WTC11 (cell line): ENCODE measurements around the gene MBP. TPM values are rescaled to one million over a fixed set of nuclear protein-coding genes. Genes with fewer than 3 reads are reported as not detected.

Experiments
- ATAC-seq: fragments of 200-7000 bp; cut with Tn5 transposase; 2 replicates; pipeline ENCODE4 v1.10.0; 2021; ENCODE audit warnings: mild to moderate bottlenecking, moderate library complexity
- CTCF ChIA-PET: fragments of 300-600 bp; sonication (Branson Sonifier 250); formaldehyde crosslinking; loops from one replicate; lab custom pipeline; 2021; ENCODE audit warnings: antibody characterized with exemption; lab: Charles Lee
- POLR2A ChIA-PET: fragments of 350-600 bp; sonication (Branson Sonifier 250); formaldehyde crosslinking; loops from one replicate; lab custom pipeline; 2021; ENCODE audit warnings: antibody characterized with exemption; lab: Charles Lee
- DNase-seq: peaks from one replicate; pipeline ENCODE4 v3.0.0; 2021; ENCODE audit warnings: low spot score
- H3K27ac Mint-ChIP-seq: 2 replicates; pipeline ENCODE4 v1.8.0; 2021; ENCODE audit warnings: mixed read lengths
- H3K27me3 Mint-ChIP-seq: 2 replicates; pipeline ENCODE4 v1.8.0; 2021; ENCODE audit warnings: low read depth, mild to moderate bottlenecking, moderate library complexity, mixed read lengths
- H3K36me3 Mint-ChIP-seq: 2 replicates; pipeline ENCODE4 v1.8.0; 2021; ENCODE audit warnings: mixed read lengths
- H3K4me1 Mint-ChIP-seq: 2 replicates; pipeline ENCODE4 v1.8.0; 2022; ENCODE audit warnings: mixed read lengths
- H3K4me3 Mint-ChIP-seq: 2 replicates; pipeline ENCODE4 v1.8.0; 2021; ENCODE audit warnings: mild to moderate bottlenecking, moderate library complexity, mixed read lengths
- H3K9me3 Mint-ChIP-seq: 2 replicates; pipeline ENCODE4 v1.8.0; 2021; ENCODE audit warnings: mixed read lengths
- CBFB ChIP-seq: sonication (generic); formaldehyde crosslinking; IDR thresholded peaks from 2 replicates; pipeline ENCODE4 v1.8.1; 2022; ENCODE audit warnings: mild to moderate bottlenecking, low read depth, missing genetic modification reagents
- CREM ChIP-seq: sonication (generic); formaldehyde crosslinking; IDR thresholded peaks from 2 replicates; pipeline ENCODE4 v1.8.1; 2022; ENCODE audit warnings: mild to moderate bottlenecking, missing genetic modification reagents, moderate library complexity
- ESRRA ChIP-seq: sonication (generic); formaldehyde crosslinking; IDR thresholded peaks from 2 replicates; pipeline ENCODE4 v1.8.1; 2022; ENCODE audit warnings: mild to moderate bottlenecking, missing genetic modification reagents, borderline replicate concordance
- FOXJ3 ChIP-seq: sonication (generic); formaldehyde crosslinking; IDR thresholded peaks from 2 replicates; pipeline ENCODE4 v1.9.0; 2021; ENCODE audit warnings: missing genetic modification reagents, mild to moderate bottlenecking, borderline replicate concordance
- FOXP1 ChIP-seq: sonication (generic); formaldehyde crosslinking; IDR thresholded peaks from 2 replicates; pipeline ENCODE4 v1.8.0; 2022; ENCODE audit warnings: missing genetic modification reagents, mild to moderate bottlenecking, moderate library complexity, borderline replicate concordance
- FOXP4 ChIP-seq: sonication (generic); formaldehyde crosslinking; IDR thresholded peaks from 2 replicates; pipeline ENCODE4 v1.8.0; 2022; ENCODE audit warnings: mild to moderate bottlenecking, missing genetic modification reagents
- HMGXB4 ChIP-seq: sonication (generic); formaldehyde crosslinking; IDR thresholded peaks from 2 replicates; pipeline ENCODE4 v1.8.1; 2023; ENCODE audit warnings: mild to moderate bottlenecking, moderate library complexity, missing genetic modification reagents
- IRF1 ChIP-seq: sonication (generic); formaldehyde crosslinking; IDR thresholded peaks from 2 replicates; pipeline ENCODE4 v1.8.0; 2023; ENCODE audit warnings: missing genetic modification reagents
- IRF2 ChIP-seq: sonication (generic); formaldehyde crosslinking; IDR thresholded peaks from 2 replicates; pipeline ENCODE4 v1.8.0; 2022; ENCODE audit warnings: low read depth, missing genetic modification reagents, borderline replicate concordance
- JAZF1 ChIP-seq: fragments of 250-450 bp; sonication (Bioruptor Pico); IDR thresholded peaks from 2 replicates; pipeline ENCODE4 v1.9.0; 2021; ENCODE audit warnings: moderate library complexity, mild to moderate bottlenecking, inconsistent platforms
- NFYB ChIP-seq: sonication (generic); formaldehyde crosslinking; conservative IDR thresholded peaks from 2 replicates; pipeline ENCODE4 v1.8.0; 2022; ENCODE audit warnings: low read depth, missing genetic modification reagents
- NR2C2 ChIP-seq: sonication (generic); formaldehyde crosslinking; IDR thresholded peaks from 2 replicates; pipeline ENCODE4 v1.8.0; 2022; ENCODE audit warnings: mild to moderate bottlenecking, missing genetic modification reagents
- PREB ChIP-seq: sonication (generic); formaldehyde crosslinking; IDR thresholded peaks from 2 replicates; pipeline ENCODE4 v1.8.1; 2022; ENCODE audit warnings: mild to moderate bottlenecking, missing genetic modification reagents, moderate library complexity, borderline replicate concordance
- RELA ChIP-seq: sonication (generic); formaldehyde crosslinking; IDR thresholded peaks from 2 replicates; pipeline ENCODE4 v1.8.1; 2022; ENCODE audit warnings: missing genetic modification reagents, mild to moderate bottlenecking, borderline replicate concordance
- SMAD3 ChIP-seq: sonication (generic); formaldehyde crosslinking; IDR thresholded peaks from 2 replicates; pipeline ENCODE4 v1.8.0; 2022; ENCODE audit warnings: missing genetic modification reagents, mild to moderate bottlenecking, borderline replicate concordance
- SP1 ChIP-seq: sonication (generic); formaldehyde crosslinking; conservative IDR thresholded peaks from 2 replicates; pipeline ENCODE4 v1.8.1; 2022; ENCODE audit warnings: missing genetic modification reagents
- USF1 ChIP-seq: sonication (generic); formaldehyde crosslinking; IDR thresholded peaks from 2 replicates; pipeline ENCODE4 v1.8.0; 2022; ENCODE audit warnings: mild to moderate bottlenecking, missing genetic modification reagents
- ZBTB43 ChIP-seq: sonication (generic); formaldehyde crosslinking; IDR thresholded peaks from 2 replicates; pipeline ENCODE4 v1.8.1; 2023; ENCODE audit warnings: mild to moderate bottlenecking, missing genetic modification reagents
- ZNF232 ChIP-seq: sonication (generic); formaldehyde crosslinking; IDR thresholded peaks from 2 replicates; pipeline ENCODE4 v1.8.0; 2022; ENCODE audit warnings: mild to moderate bottlenecking, missing genetic modification reagents
- ZNF532 ChIP-seq: fragments of 250-450 bp; sonication (Bioruptor Pico); IDR thresholded peaks from 2 replicates; pipeline ENCODE4 v1.9.0; 2021; ENCODE audit warnings: mild to moderate bottlenecking, borderline replicate concordance
- ZNF671 ChIP-seq: fragments of 250-450 bp; sonication (Bioruptor Pico); IDR thresholded peaks from 2 replicates; pipeline ENCODE4 v1.8.0; 2021; ENCODE audit warnings: mild to moderate bottlenecking
- total RNA-seq: library from RNA; stranded (reverse); gene quantifications from 3 replicates; pipeline ENCODE4 v1.2.3, GENCODE V29; 2021

MBP gene
- total RNA-seq, 1 experiment from 2014 or later, result 19.6 TPM

- TF ChIP-seq ZNF532 (CRISPR knock-in tag) (no peak), SP1 (CRISPR knock-in tag) (no peak), ZNF671 (CRISPR knock-in tag) (no peak), PREB (CRISPR knock-in tag) (no peak), FOXJ3 (CRISPR knock-in tag) (no peak), IRF1 (no peak), FOXP4 (CRISPR knock-in tag) (no peak), ESRRA (CRISPR knock-in tag) (no peak), SMAD3 (CRISPR knock-in tag) (no peak), USF1 (CRISPR knock-in tag) (no peak), NR2C2 (CRISPR knock-in tag) (no peak), HMGXB4 (CRISPR knock-in tag) (no peak)
These were observed 88.9 kb downstream of the MBP start (continued) for GRCh38 chr18:77043541-77044280.

GRCh38 chr18:77042583-77042982 lies 90.0 kb downstream of the MBP start:
- TF ChIP-seq ZBTB43 (no peak), SMAD3 (CRISPR knock-in tag) (no peak), JAZF1 (no peak), NFYB (CRISPR knock-in tag) (no peak), FOXP1 (no peak), ZNF232 (CRISPR knock-in tag) (no peak), CBFB (no peak), IRF2 (CRISPR knock-in tag) (no peak), RELA (no peak), CREM (CRISPR knock-in tag) (no peak)
- TF ChIP-seq, all 79 proteins: peak for 0
- ATAC-seq, result no peak
- Mint-ChIP-seq H3K27me3 (no peaks in the 10 kb centered on the region), H3K4me3 (no peak overlapping the region), H3K36me3 (no peaks in the 10 kb centered on the region), H3K4me1 (peaks cover 11% of the 10 kb centered on the region), H3K9me3 (no peaks in the 10 kb centered on the region), H3K27ac (no peak overlapping the region)
- ChIA-PET CTCF (no interaction called here), POLR2A (no interaction called here)
- no peak for DNase-seq
